Measurements from ENCODE around the gene BCL7B.

DNA sequence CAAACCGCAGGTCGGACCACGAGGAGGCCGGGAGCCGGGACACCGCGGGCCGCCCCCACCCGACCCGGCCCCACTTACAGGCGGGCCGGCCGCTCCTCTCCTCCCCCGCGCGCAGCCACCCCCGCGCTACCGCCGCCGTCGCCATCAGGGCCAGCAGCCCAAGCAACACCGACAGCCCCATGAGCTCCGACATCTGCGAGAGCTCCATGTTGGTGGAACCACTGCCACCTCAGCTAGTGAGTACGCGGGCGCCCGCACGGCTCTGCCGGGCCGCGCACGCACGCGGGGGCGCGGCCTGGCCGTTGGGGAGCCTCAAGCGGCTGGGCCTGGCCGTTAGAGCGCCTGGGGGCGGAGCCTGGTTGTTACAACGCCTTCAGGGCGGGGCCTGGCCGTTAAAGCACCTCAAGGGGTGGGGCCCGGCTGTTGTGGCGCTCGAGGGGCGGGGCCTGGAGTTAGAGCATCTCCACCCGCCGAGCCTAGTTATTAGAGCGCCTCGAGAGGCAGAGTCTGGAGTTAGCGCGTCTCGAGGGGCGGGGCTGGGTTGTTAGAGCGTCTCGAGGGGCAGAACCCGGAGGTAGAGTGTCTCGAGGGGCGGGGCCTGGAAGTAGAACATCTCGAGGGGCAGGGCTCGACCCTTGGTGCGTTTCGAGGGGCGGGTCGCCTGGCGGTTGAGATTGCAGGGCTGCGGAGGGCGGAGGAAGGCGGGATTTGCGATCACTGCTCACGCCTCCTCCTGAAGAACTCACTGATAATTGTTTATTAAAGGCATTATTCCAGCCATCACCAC, 21.0 kb upstream of the BCL7B start, which contains the start of gene TBL2:
- TF ChIP-seq, protein P1, sequence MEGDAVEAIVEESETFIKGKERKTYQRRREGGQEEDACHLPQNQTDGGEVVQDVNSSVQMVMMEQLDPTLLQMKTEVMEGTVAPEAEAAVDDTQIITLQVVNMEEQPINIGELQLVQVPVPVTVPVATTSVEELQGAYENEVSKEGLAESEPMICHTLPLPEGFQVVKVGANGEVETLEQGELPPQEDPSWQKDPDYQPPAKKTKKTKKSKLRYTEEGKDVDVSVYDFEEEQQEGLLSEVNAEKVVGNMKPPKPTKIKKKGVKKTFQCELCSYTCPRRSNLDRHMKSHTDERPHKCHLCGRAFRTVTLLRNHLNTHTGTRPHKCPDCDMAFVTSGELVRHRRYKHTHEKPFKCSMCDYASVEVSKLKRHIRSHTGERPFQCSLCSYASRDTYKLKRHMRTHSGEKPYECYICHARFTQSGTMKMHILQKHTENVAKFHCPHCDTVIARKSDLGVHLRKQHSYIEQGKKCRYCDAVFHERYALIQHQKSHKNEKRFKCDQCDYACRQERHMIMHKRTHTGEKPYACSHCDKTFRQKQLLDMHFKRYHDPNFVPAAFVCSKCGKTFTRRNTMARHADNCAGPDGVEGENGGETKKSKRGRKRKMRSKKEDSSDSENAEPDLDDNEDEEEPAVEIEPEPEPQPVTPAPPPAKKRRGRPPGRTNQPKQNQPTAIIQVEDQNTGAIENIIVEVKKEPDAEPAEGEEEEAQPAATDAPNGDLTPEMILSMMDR (IDR thresholded peaks at IDR 0.05) = peak; percentile 12
- no peak for TF ChIP-seq ZFX (IDR thresholded peaks at IDR 0.05; ENCODE audit: borderline replicate concordance)
